SK-N-SH treated with all-trans-retinoic acid at 6 μM for 48 hours (cell line): ENCODE measurements around the gene RMND1.
A peak's percentile ranks its signal among the peaks of the same experiment; 100 is the strongest.

Experiments used
- ATAC-seq: fragments of 200-7000 bp; cut with Tn5 transposase; 3 replicates; pipeline ENCODE4 v1.9.1; 2020; ENCODE audit warnings: mild to moderate bottlenecking, moderate library complexity
- ARNTL ChIP-seq: fragments of 450-650 bp; formaldehyde crosslinking; IDR thresholded peaks from 2 replicates; pipeline ENCODE4 v1.5.0; 2020; ENCODE audit warnings: low read depth, mild to moderate bottlenecking, moderate library complexity, borderline replicate concordance
- BACH2 ChIP-seq: fragments of 250-450 bp; sonication (Bioruptor Pico); IDR thresholded peaks from 2 replicates; pipeline ENCODE4 v1.9.0; 2021; ENCODE audit warnings: mild to moderate bottlenecking, borderline replicate concordance
- ESRRG ChIP-seq: fragments of 250-450 bp; sonication (Bioruptor Pico); IDR thresholded peaks from 2 replicates; pipeline ENCODE4 v1.6.1; 2021; ENCODE audit warnings: mild to moderate bottlenecking
- GLIS3 ChIP-seq: fragments of 250-450 bp; sonication (Bioruptor Pico); IDR thresholded peaks from 2 replicates; pipeline ENCODE4 v1.5.0; 2020; ENCODE audit warnings: mild to moderate bottlenecking, moderate library complexity
- ISL1 ChIP-seq: fragments of 250-450 bp; sonication (Bioruptor Pico); IDR thresholded peaks from 2 replicates; pipeline ENCODE4 v2.1.2; 2022; ENCODE audit warnings: mild to moderate bottlenecking, moderate library complexity
- OSR1 ChIP-seq: fragments of 250-450 bp; sonication (Bioruptor Pico); IDR thresholded peaks from 2 replicates; pipeline ENCODE4 v1.8.0; 2022; ENCODE audit warnings: moderate library complexity, mild to moderate bottlenecking, inconsistent platforms
- PPARA ChIP-seq: fragments of 250-450 bp; sonication (Bioruptor Pico); IDR thresholded peaks from 2 replicates; pipeline ENCODE4 v1.5.0; 2020; ENCODE audit warnings: mild to moderate bottlenecking, borderline replicate concordance
- RARB ChIP-seq: fragments of 250-450 bp; sonication (Bioruptor Pico); IDR thresholded peaks from 2 replicates; pipeline ENCODE4 v1.8.0; 2021; ENCODE audit warnings: mild to moderate bottlenecking, moderate library complexity
- SNAI2 ChIP-seq: fragments of 250-450 bp; sonication (Bioruptor Pico); IDR thresholded peaks from 2 replicates; pipeline ENCODE4 v1.5.0; 2020; ENCODE audit warnings: mild to moderate bottlenecking, moderate library complexity
- TCF4 ChIP-seq: fragments of 250-450 bp; sonication (Bioruptor Pico); IDR thresholded peaks from 2 replicates; pipeline ENCODE4 v1.8.0; 2021; ENCODE audit warnings: mild to moderate bottlenecking, moderate library complexity, borderline replicate concordance
- TOX ChIP-seq: fragments of 250-450 bp; sonication (Bioruptor Pico); IDR thresholded peaks from 2 replicates; pipeline ENCODE4 v1.8.0; 2021; ENCODE audit warnings: mild to moderate bottlenecking, moderate library complexity, borderline replicate concordance
- ZC3H10 ChIP-seq: fragments of 250-450 bp; sonication (Bioruptor Pico); IDR thresholded peaks from 2 replicates; pipeline ENCODE4 v1.5.1; 2021; ENCODE audit warnings: mild to moderate bottlenecking, moderate library complexity
- ZFP3 ChIP-seq: fragments of 250-450 bp; sonication (Bioruptor Pico); IDR thresholded peaks from 2 replicates; pipeline ENCODE4 v1.5.0; 2020; ENCODE audit warnings: mild to moderate bottlenecking, moderate library complexity
- ZFP30 ChIP-seq: fragments of 450-650 bp; formaldehyde crosslinking; IDR thresholded peaks from 2 replicates; pipeline ENCODE4 v1.5.0; 2022; ENCODE audit warnings: mild to moderate bottlenecking, moderate library complexity
- ZNF565 ChIP-seq: fragments of 450-650 bp; formaldehyde crosslinking; conservative IDR thresholded peaks from 2 replicates; pipeline ENCODE4 v1.5.0; 2020; ENCODE audit warnings: low read depth, mild to moderate bottlenecking, moderate library complexity
- ZNF70 ChIP-seq: fragments of 450-650 bp; formaldehyde crosslinking; IDR thresholded peaks from 2 replicates; pipeline ENCODE4 v1.5.0; 2020; ENCODE audit warnings: mild to moderate bottlenecking, moderate library complexity
- ZNF8 ChIP-seq: fragments of 450-650 bp; formaldehyde crosslinking; IDR thresholded peaks from 2 replicates; pipeline ENCODE4 v1.5.0; 2020; ENCODE audit warnings: mild to moderate bottlenecking, moderate library complexity
- TF ChIP-seq, protein P1 (sequence below): fragments of 250-450 bp; sonication (Bioruptor Pico); IDR thresholded peaks from 2 replicates; pipeline ENCODE4 v1.5.0; 2020; ENCODE audit warnings: mild to moderate bottlenecking, moderate library complexity
- TF ChIP-seq, protein P2 (sequence below): fragments of 250-450 bp; sonication (Bioruptor Pico); IDR thresholded peaks from 2 replicates; pipeline ENCODE4 v1.5.1; 2020; ENCODE audit warnings: low read depth, mild to moderate bottlenecking, moderate library complexity
- TF ChIP-seq, protein P3 (sequence below): fragments of 250-450 bp; sonication (Bioruptor Pico); IDR thresholded peaks from 2 replicates; pipeline ENCODE4 v1.8.0; 2020; ENCODE audit warnings: mild to moderate bottlenecking, moderate library complexity, borderline replicate concordance
- TF ChIP-seq, protein P4 (sequence below): fragments of 250-450 bp; sonication (Bioruptor Pico); IDR thresholded peaks from 2 replicates; pipeline ENCODE4 v1.8.0; 2021; ENCODE audit warnings: low read depth, mild to moderate bottlenecking, moderate library complexity, borderline replicate concordance
- TF ChIP-seq, protein P5 (sequence below): fragments of 250-450 bp; sonication (Bioruptor Pico); IDR thresholded peaks from 2 replicates; pipeline ENCODE4 v1.5.1; 2021; ENCODE audit warnings: mild to moderate bottlenecking, moderate library complexity

Gene RMND1

DNA sequence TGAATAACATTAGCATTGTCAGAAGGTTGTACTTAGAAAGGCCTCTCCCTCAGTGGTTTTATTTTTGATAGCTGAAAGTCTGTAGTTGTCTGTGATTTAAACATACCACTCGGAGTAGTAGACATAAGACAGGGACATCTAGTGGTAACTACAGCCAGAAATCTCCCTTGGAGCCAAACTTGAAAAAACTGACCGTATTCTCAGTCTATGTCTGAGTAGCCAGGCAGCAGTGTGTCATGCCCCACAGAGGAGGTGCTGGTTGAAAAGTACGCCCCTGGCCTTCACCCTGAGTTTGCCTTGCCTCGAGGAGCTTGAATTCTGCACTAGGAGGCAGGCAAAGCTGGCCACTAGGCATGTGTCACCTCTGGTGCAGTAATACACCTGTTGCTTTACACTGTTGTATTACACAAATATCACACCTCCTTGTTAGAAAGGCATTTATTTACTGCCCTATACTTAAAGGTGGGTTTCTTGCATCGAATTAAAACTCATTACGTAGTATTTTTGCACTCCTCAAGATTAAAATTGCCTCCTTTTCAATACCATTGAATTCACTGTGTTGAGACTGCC lies 81.3 kb downstream of the RMND1 start:
- TF ChIP-seq OSR1 (CRISPR knock-in tag) = no peak
- no peak for TF ChIP-seq ZNF8 (CRISPR knock-in tag)
- no peak for TF ChIP-seq ZNF565 (CRISPR knock-in tag)
- TF ChIP-seq SNAI2 (CRISPR knock-in tag) = no peak
- TF ChIP-seq, protein P1, sequence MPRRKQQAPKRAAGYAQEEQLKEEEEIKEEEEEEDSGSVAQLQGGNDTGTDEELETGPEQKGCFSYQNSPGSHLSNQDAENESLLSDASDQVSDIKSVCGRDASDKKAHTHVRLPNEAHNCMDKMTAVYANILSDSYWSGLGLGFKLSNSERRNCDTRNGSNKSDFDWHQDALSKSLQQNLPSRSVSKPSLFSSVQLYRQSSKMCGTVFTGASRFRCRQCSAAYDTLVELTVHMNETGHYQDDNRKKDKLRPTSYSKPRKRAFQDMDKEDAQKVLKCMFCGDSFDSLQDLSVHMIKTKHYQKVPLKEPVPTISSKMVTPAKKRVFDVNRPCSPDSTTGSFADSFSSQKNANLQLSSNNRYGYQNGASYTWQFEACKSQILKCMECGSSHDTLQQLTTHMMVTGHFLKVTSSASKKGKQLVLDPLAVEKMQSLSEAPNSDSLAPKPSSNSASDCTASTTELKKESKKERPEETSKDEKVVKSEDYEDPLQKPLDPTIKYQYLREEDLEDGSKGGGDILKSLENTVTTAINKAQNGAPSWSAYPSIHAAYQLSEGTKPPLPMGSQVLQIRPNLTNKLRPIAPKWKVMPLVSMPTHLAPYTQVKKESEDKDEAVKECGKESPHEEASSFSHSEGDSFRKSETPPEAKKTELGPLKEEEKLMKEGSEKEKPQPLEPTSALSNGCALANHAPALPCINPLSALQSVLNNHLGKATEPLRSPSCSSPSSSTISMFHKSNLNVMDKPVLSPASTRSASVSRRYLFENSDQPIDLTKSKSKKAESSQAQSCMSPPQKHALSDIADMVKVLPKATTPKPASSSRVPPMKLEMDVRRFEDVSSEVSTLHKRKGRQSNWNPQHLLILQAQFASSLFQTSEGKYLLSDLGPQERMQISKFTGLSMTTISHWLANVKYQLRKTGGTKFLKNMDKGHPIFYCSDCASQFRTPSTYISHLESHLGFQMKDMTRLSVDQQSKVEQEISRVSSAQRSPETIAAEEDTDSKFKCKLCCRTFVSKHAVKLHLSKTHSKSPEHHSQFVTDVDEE (CRISPR knock-in tag) = no peak
- TF ChIP-seq PPARA (CRISPR knock-in tag) = no peak
- TF ChIP-seq, protein P2, sequence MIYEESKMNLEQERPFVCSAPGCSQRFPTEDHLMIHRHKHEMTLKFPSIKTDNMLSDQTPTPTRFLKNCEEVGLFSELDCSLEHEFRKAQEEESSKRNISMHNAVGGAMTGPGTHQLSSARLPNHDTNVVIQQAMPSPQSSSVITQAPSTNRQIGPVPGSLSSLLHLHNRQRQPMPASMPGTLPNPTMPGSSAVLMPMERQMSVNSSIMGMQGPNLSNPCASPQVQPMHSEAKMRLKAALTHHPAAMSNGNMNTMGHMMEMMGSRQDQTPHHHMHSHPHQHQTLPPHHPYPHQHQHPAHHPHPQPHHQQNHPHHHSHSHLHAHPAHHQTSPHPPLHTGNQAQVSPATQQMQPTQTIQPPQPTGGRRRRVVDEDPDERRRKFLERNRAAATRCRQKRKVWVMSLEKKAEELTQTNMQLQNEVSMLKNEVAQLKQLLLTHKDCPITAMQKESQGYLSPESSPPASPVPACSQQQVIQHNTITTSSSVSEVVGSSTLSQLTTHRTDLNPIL = no peak
- TF ChIP-seq BACH2 = no peak
- TF ChIP-seq ISL1 (CRISPR knock-in tag) = no peak
- ATAC-seq = peak; percentile 83

DNA sequence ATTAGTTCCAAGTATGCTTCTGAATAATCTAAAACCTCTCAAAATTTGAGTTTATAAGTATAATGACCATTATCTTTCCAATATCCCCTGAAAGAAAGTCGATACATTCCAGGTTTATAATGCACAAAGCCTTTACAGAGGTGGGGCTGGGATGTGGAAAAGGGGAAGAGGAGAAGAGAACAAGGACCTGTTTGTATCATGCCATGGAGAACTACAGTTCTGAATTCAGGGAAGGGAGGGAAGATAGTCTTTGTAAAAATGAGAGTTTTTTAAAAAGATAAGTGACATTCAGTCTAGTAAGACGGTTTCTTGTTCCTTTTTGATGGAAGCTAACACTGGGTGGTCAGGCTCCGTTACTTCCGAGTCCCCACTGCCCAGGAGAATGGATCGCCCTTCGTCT lies 86.7 kb downstream of the RMND1 start:
- ATAC-seq = no peak
- TF ChIP-seq TOX = no peak
- TF ChIP-seq BACH2 = no peak
- TF ChIP-seq, protein P3, sequence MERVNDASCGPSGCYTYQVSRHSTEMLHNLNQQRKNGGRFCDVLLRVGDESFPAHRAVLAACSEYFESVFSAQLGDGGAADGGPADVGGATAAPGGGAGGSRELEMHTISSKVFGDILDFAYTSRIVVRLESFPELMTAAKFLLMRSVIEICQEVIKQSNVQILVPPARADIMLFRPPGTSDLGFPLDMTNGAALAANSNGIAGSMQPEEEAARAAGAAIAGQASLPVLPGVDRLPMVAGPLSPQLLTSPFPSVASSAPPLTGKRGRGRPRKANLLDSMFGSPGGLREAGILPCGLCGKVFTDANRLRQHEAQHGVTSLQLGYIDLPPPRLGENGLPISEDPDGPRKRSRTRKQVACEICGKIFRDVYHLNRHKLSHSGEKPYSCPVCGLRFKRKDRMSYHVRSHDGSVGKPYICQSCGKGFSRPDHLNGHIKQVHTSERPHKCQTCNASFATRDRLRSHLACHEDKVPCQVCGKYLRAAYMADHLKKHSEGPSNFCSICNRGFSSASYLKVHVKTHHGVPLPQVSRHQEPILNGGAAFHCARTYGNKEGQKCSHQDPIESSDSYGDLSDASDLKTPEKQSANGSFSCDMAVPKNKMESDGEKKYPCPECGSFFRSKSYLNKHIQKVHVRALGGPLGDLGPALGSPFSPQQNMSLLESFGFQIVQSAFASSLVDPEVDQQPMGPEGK (CRISPR knock-in tag) = no peak
- no peak for TF ChIP-seq OSR1 (CRISPR knock-in tag)
- TF ChIP-seq, protein P4, sequence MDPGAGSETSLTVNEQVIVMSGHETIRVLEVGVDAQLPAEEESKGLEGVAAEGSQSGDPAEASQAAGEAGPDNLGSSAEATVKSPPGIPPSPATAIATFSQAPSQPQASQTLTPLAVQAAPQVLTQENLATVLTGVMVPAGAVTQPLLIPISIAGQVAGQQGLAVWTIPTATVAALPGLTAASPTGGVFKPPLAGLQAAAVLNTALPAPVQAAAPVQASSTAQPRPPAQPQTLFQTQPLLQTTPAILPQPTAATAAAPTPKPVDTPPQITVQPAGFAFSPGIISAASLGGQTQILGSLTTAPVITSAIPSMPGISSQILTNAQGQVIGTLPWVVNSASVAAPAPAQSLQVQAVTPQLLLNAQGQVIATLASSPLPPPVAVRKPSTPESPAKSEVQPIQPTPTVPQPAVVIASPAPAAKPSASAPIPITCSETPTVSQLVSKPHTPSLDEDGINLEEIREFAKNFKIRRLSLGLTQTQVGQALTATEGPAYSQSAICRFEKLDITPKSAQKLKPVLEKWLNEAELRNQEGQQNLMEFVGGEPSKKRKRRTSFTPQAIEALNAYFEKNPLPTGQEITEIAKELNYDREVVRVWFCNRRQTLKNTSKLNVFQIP (CRISPR knock-in tag) = no peak
- TF ChIP-seq ZNF70 = no peak
- no peak for TF ChIP-seq PPARA (CRISPR knock-in tag)
- TF ChIP-seq ZFP30 (CRISPR knock-in tag) = no peak
- no peak for TF ChIP-seq SNAI2 (CRISPR knock-in tag)
- TF ChIP-seq TCF4 = no peak
- TF ChIP-seq, protein P5, sequence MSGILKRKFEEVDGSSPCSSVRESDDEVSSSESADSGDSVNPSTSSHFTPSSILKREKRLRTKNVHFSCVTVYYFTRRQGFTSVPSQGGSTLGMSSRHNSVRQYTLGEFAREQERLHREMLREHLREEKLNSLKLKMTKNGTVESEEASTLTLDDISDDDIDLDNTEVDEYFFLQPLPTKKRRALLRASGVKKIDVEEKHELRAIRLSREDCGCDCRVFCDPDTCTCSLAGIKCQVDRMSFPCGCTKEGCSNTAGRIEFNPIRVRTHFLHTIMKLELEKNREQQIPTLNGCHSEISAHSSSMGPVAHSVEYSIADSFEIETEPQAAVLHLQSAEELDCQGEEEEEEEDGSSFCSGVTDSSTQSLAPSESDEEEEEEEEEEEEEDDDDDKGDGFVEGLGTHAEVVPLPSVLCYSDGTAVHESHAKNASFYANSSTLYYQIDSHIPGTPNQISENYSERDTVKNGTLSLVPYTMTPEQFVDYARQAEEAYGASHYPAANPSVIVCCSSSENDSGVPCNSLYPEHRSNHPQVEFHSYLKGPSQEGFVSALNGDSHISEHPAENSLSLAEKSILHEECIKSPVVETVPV = no peak
- no peak for TF ChIP-seq ARNTL (CRISPR knock-in tag)
- TF ChIP-seq ZC3H10 (CRISPR knock-in tag) = no peak
- TF ChIP-seq ESRRG = no peak
- TF ChIP-seq GLIS3 (CRISPR knock-in tag) = no peak

DNA sequence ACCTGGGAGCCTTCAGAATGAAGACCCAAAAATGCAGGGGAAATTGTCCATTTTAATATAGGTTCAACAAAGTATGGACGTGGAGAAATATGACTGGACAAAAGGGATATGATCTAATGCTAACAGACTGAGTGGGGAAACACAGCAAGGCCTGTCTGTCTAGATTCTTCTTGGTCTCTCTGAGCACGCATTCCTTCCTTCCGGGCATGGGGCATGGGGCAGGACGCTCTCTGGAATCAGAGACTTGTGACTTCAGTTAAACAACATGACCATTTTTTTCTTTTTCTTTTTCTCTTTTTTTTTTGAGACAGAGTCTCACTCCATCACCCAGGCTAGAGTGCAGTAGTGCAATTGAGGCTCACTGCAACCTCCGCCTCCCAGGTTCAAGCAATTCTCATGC lies 92.4 kb downstream of the RMND1 start:
- TF ChIP-seq SNAI2 (CRISPR knock-in tag) = no peak
- no peak for TF ChIP-seq ARNTL (CRISPR knock-in tag)
- no peak for ATAC-seq

DNA sequence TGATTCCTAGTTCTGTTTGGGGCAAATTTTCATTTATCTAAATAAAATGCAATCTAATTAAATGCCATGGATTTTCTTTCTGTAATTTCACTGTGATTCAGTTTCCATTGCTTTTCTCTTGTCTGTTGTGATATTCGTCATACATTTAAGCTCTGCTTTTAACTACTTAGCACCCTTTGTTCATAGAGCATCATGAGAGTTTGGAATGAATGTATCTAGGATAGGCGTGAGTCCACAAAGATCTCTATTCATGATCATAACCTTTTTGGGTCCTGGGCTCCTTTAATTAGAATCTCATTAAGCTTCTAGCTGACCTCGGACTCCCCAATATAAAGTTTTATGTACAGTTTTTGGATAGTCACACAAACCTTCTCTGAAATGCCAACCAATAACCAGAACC lies 93.5 kb downstream of the RMND1 start:
- no peak for TF ChIP-seq ZFP3 (CRISPR knock-in tag)
- no peak for TF ChIP-seq TOX
- TF ChIP-seq RARB = no peak
- no peak for TF ChIP-seq ZNF8 (CRISPR knock-in tag)
- no peak for TF ChIP-seq ARNTL (CRISPR knock-in tag)
- TF ChIP-seq SNAI2 (CRISPR knock-in tag) = no peak
- TF ChIP-seq ZNF565 (CRISPR knock-in tag) = no peak
- TF ChIP-seq ZC3H10 (CRISPR knock-in tag) = no peak
- TF ChIP-seq, protein P4 (CRISPR knock-in tag) = no peak
- TF ChIP-seq, protein P2 = no peak
- ATAC-seq = no peak
